Psoas muscle (tissue), 8 donors: Measurements from ENCODE around the gene CCDC12. TPM values are rescaled to one million over a fixed set of nuclear protein-coding genes. Genes with fewer than 3 reads are reported as not detected.
A peak's percentile ranks its signal among the peaks of the same experiment; 100 is the strongest.

ENCODE experiments used
- ATAC-seq, 4 donors: fragments of 200-7000 bp; cut with Tn5 transposase; one replicate each; pipeline ENCODE4 v1.9.1; 2020; ENCODE audit warnings: moderate library complexity in 3 of 4, mild to moderate bottlenecking in 2 of 4
- DNase-seq, 2 donors: peaks; one replicate each; pipeline ENCODE4 v3.0.0-alpha.2; 2020
- H3K27ac ChIP-seq: fragments of 200-600 bp; one replicate; pipeline ENCODE4 v1.8.0; 2022
- H3K27me3 ChIP-seq, 3 donors: fragments of 200-600 bp in 1 of 3; one replicate each; pipeline versions ENCODE4 v1.6.1 to v1.8.0; 2013 to 2022; ENCODE audit warnings: low read length in 2 of 3, mild to moderate bottlenecking in 2 of 3, moderate library complexity in 1 of 3; ENCODE audit not compliant: insufficient read depth in 3 of 3
- H3K36me3 ChIP-seq, 2 donors: fragments of 200-600 bp in 1 of 2; one replicate each; pipeline versions ENCODE4 v1.6.1 to v1.8.0; 2013 to 2022; ENCODE audit warnings: low read depth in 1 of 2, mild to moderate bottlenecking in 1 of 2, moderate library complexity in 1 of 2; ENCODE audit not compliant: insufficient read depth in 1 of 2
- H3K4me1 ChIP-seq: fragments of 200-600 bp; one replicate; pipeline ENCODE4 v1.8.0; 2022
- H3K4me3 ChIP-seq: fragments of 200-600 bp; one replicate; pipeline ENCODE4 v1.8.0; 2022; ENCODE audit warnings: mild to moderate bottlenecking
- H3K9me3 ChIP-seq: fragments of 200-600 bp; one replicate; pipeline ENCODE4 v1.8.0; 2022
- WGBS, 3 donors: extraction: QIAGEN DNeasy Blood & Tissue Kit; methylation state at CpG; one replicate each; pipeline versions ENCODE4 v1.1.6 to v1.1.7; 2013; 5-methylcytosine and 5-hydroxymethylcytosine counted together
- intact Hi-C, 2 donors: fragments of 100-400 bp; cut with DNase I; formaldehyde crosslinking; loops; one replicate each; pipeline versions ENCODE4 v1.11.0 to v1.14.2; 2022
- polyA plus RNA-seq, 3 donors: library from polyadenylated mRNA; stranded (reverse); fragments of 200-250 nt; gene quantifications; one replicate each; pipeline ENCODE4 v1.2.3, GENCODE V29; 2013
- total RNA-seq, 4 donors: library from RNA; stranded (reverse); fragmentation: NEBNext Ultra II Directional in 2 of 4; extraction: Animal tissue kit (Norgen Biotek cat#: 25700) in 2 of 4; gene quantifications; one replicate each; pipeline versions ENCODE4 v1.2.1 to v1.2.4, GENCODE V29; 2021 to 2023
- TF ChIP-seq, protein P1 (sequence below): fragments of 200-600 bp; IDR thresholded peaks from one replicate; pipeline ENCODE4 v1.8.0; 2022; ENCODE audit warnings: antibody characterized with exemption
- donor health status: healthy with polysubstance abuse.
- donor health status: DM: no; HTN: no; CAD: no; lungs with moderate emphysema.
- donor health status: Bipolar disorder and iron deficiency.
- donor health status: healthy.
- donor health status: DM: yes; HTN: yes; CAD: no.
- donor health status: DM: no; HTN: no; CAD: no.
- donor health status: DM: no; HTN: no; CAD: no.
- donor health status: DM: yes; HTN: yes; CAD: no.

Gene CCDC12
- total and polyA plus RNA-seq, 7 donors = 25.1 to 69.8 (median 36.4) TPM

GRCh38 chr3:46936733-46937250, 39.8 kb downstream of the CCDC12 start:
- no peaks in the 10 kb centered on the region for H3K9me3 ChIP-seq
- H3K4me1 ChIP-seq = peaks cover 77% of the 10 kb centered on the region
- H3K36me3 ChIP-seq = peaks cover 0 to 29% of the 10 kb centered on the region in 2 donors
- DNase-seq (peak in 1 of 2 donors; percentile 46), ATAC-seq (peak in 2 of 4 donors; percentile 20 to 29)
- intact Hi-C loops = loop anchor here (5.0 kb wide), 1 partner anchor 36 kb away; no protein-coding TSS in a partner anchor
- no peak overlapping the region for H3K4me3 ChIP-seq
- TF ChIP-seq, protein P1, sequence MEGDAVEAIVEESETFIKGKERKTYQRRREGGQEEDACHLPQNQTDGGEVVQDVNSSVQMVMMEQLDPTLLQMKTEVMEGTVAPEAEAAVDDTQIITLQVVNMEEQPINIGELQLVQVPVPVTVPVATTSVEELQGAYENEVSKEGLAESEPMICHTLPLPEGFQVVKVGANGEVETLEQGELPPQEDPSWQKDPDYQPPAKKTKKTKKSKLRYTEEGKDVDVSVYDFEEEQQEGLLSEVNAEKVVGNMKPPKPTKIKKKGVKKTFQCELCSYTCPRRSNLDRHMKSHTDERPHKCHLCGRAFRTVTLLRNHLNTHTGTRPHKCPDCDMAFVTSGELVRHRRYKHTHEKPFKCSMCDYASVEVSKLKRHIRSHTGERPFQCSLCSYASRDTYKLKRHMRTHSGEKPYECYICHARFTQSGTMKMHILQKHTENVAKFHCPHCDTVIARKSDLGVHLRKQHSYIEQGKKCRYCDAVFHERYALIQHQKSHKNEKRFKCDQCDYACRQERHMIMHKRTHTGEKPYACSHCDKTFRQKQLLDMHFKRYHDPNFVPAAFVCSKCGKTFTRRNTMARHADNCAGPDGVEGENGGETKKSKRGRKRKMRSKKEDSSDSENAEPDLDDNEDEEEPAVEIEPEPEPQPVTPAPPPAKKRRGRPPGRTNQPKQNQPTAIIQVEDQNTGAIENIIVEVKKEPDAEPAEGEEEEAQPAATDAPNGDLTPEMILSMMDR = no peak
- H3K27ac ChIP-seq = peak overlapping the region; percentile 77
- WGBS, 3 donors = 72 to 84% (median 73%) methylated on average over 5 of the region's 5 CpGs
- H3K27me3 ChIP-seq = no peaks in the 10 kb centered on the region

GRCh38 chr3:46935989-46936558, 40.5 kb downstream of the CCDC12 start:
- TF ChIP-seq, protein P1 = no peak
- DNase-seq (peak in 1 of 2 donors; percentile 37), ATAC-seq (no peak)
- WGBS, 3 donors = 60 to 82% (median 70%) methylated on average over 7 of the region's 7 CpGs
- peak overlapping the region; percentile 77 for H3K27ac ChIP-seq
- no peak overlapping the region for H3K4me3 ChIP-seq
- H3K27me3 ChIP-seq = no peaks in the 10 kb centered on the region
- intact Hi-C loops = loop anchor here (5.0 kb wide), 1 partner anchor 36 kb away; no protein-coding TSS in a partner anchor
- H3K4me1 ChIP-seq = peaks cover 81% of the 10 kb centered on the region
- H3K9me3 ChIP-seq = no peaks in the 10 kb centered on the region
- H3K36me3 ChIP-seq = peaks cover 0 to 29% of the 10 kb centered on the region in 2 donors

DNA sequence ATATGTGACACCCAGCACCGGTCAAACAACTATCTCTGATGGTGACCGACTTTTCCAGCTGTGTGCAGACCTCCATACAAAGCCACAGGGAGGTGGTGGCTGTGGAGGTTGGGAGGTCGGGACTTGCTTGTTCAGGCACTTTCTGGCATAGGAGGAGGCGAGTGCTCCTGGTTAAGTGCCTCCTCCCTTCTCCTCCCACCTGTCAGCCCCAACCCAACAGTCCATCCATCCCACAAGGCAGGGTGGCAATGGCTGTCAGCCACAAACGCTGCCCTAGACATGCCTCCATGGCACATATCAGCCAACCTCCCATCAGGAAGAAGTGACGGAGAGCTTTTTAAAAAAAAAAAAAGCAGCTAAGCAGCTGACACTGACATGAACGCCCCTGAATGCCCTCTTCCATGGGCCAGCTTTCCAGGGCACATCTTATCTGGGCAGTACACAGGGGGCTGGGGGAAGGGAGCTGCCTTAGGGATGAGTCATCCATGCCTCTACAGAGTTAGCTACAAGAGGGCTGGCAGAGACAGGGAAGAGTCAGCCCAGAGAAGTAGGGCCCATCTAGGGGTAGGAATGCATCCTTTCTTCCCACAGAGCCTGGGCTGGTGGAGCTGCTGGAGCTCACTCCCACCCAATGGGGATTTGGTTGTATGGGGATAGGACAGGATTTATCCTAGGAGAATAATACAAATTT, 41.2 kb downstream of the CCDC12 start:
- peak overlapping the region; percentile 77 for H3K27ac ChIP-seq
- peak; percentile 92 to 95 (median 94) for ATAC-seq
- H3K4me3 ChIP-seq = no peak overlapping the region
- peaks cover 0 to 24% of the 10 kb centered on the region in 2 donors for H3K36me3 ChIP-seq
- no peaks in the 10 kb centered on the region for H3K9me3 ChIP-seq
- intact Hi-C loops = loop anchor here (5.0 kb wide), 1 partner anchor 37 kb away; no protein-coding TSS in a partner anchor
- WGBS, 3 donors = 23 to 37% (median 25%) methylated on average over 7 of the region's 7 CpGs
- TF ChIP-seq, protein P1 = peak; percentile 68
- DNase-seq = peak; percentile 83 to 93
- H3K27me3 ChIP-seq = no peaks in the 10 kb centered on the region
- H3K4me1 ChIP-seq = peaks cover 89% of the 10 kb centered on the region

- Histone ChIP-seq H3K27ac (peak overlapping the region; percentile 77), H3K9me3 (no peaks in the 10 kb centered on the region), H3K27me3 (no peaks in the 10 kb centered on the region), H3K36me3 (peaks cover 0 to 17% of the 10 kb centered on the region in 2 donors), H3K4me1 (peaks cover 95% of the 10 kb centered on the region), H3K4me3 (no peak overlapping the region)
- TF ChIP-seq, protein P1 = no peak
- ATAC-seq (peak; percentile 8 to 45 (median 14)), DNase-seq (peak; percentile 61 to 72)
- intact Hi-C loops = loop anchor here (5.0 kb wide), 1 partner anchor 38 kb away; no protein-coding TSS in a partner anchor
- 41 to 62% (median 41%) methylated on average over 8 of the region's 8 CpGs for WGBS, 3 donors
Measured at GRCh38 chr3:46934498-46935167, 41.9 kb downstream of the CCDC12 start.
